Forelimb muscle (tissue), 1 donor: ENCODE results near the gene NR1D2. TPM values are rescaled to one million over a fixed set of nuclear protein-coding genes. Genes with fewer than 3 reads are reported as not detected.
A peak's percentile ranks its signal among the peaks of the same experiment; 100 is the strongest.
"Not testable (repeated sequence)": the region's sequence is repeated elsewhere in the genome, so short reads cannot be mapped to it uniquely, and the experiment has no call there.

Source experiments
- DNase-seq: peaks from one replicate; pipeline ENCODE4 v3.0.0-alpha.2; 2013; ENCODE audit warnings: low read depth
- polyA plus RNA-seq: library from polyadenylated mRNA; unstranded; fragments of 120-200 nt; gene quantifications from one replicate; pipeline ENCODE4 v1.2.1, GENCODE V29; 2013; ENCODE audit not compliant: insufficient read length

NR1D2 gene
- polyA plus RNA-seq, 1 donor = 21.7 TPM

DNA sequence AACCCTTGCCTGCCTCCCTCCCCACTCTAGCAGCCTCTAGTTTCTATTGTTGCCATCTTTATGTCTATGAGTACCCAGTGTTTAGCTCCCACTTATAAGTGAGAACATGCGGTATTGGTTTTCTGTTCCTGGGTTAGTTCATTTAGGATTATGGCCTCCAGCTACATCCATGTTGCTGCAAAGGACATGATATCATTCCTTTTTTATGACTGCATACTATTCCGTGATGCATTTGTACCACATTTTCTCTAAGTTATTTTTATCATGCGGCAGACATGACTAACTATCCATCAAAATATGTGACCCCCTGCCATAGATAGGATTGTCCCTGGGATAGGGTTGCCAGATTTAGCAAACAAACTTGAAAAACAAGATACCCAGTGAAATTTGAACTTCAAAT, 58.4 kb downstream of the NR1D2 start:
- DNase-seq = no peak

- DNase-seq = no peak
Observed at GRCh38 chr3:24004171-24004938, 59.3 kb downstream of the NR1D2 start.

DNA sequence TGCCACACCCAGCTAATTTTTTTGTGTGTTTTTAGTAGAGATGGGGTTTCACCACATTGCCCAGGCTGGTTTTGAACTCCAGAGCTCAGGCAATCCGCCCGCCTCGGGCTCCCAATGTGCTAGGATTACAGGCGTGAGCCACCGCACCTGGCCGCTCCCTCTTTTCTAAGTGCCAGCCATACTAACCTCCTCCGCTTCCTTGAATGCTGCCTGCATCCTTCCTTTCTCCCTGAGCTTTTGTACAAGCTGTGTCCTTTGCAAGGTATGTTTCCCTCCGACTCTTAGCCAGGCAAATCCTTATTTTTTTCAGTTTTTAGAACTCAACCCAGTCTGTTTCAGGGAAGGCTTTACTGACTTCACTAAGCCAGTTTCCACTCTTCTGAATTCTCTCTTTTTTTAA, 60.6 kb downstream of the NR1D2 start:
- no peak for DNase-seq

DNA sequence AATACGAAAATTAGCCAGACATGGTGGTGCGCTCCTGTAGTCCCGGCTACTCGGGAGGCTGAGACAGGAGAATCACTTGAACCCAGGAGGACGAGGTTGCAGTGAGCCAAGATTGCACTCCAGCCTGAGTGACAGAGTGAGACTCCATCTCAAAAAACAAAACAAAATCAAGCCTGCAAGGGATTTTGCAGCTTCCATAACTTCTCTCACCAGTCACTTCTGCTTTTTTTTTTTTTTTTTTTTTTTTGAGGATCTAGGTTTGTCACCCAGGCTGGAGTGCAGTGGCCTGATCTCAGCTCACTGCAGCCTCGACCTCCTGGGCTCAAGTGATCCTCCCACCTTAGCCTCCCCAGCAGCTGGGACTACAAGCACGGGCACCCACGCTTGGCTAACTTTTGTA, 65.7 kb downstream of the NR1D2 start:
- not testable (repeated sequence) for DNase-seq

DNA sequence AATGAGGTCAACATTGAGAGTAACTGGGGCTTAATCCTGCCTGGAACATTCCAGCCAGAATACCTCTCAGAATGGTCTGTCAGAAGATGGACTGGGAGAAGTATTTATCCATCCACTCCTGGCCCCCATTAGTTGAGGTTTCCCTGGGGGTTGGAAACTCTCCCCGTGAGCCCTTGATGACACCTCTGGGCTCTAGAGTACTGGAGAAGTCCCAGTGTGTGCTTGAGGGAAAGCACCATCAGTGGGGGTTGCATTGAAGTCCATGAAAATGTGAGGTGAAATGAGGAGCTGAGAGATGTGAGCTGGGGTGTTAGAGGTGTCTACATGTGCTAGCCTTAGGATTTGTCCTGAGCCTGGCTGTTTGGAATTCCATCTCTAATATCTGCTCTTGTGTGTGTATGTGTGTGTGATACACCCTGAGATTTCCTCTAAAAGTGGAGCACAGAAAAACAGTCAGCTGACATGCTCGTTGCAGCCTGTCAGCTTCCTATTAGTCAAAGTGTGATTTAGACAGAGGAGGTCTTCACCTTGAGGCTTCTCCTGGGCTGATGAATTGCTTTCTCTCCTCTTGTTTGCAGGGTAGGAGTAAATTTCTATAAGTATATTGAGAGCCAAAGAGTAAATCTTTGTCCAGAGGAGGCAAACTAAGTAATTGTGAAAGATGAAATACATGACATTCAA, 67.6 kb downstream of the NR1D2 start:
- no peak for DNase-seq

DNA sequence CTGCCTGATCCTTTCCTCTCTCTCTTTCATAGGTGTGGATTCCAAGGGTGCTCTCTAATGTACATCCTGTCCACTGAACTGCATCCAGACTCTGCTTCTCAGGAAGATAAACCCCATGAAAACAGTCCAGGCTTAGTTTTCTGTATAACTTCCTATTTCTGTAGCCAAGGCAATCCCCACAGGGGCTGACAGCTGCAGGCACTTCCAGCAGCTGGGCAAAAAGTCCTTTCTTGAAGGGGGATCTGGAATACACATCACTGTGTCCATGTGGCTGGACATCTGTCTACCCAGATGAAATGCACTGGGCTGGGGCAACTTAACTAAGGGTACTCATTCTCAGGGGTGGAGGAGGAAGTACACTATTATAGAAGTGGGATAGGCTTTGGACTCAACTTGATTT, 72.2 kb downstream of the NR1D2 start:
- peak; percentile 67 for DNase-seq

DNA sequence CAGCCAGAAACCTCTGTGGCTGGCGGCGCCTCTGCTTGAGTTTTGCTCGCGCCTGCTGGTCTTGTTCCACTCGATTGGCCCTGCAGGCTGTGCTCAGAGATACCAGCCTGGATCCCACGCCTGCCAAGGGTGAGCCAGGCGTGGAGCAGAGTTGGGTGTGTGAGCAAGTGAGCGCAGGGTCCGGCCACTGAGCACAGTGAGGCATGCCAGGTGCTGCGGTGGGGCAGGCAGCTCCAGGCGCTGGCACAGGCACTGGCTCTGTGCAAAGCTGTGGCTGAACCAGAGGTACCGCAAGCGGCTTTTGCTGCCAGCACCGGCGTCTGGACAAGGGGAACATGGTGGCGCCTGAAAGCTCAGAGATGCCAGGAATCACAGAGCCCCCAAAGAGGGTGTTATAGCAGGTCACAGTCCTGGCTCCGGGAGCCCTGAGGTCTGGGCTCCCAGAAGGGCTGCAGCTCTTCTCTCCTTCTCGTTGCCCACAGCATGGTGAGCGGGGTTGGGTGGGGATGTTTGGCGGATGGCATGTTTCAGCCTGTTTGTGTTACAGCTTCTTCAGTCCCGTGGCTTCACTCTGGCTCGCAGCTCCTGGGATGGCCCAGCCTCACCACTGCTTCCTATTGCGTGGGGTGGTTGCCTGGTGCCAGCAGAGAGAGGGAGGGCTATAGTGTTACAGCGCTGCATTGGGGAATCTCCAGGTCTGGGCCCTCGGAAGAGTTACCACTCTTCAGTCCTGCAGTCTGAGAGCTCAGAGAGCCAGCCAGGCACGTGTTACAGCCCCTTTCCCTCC, 73.9 kb downstream of the NR1D2 start:
- DNase-seq = no peak

DNA sequence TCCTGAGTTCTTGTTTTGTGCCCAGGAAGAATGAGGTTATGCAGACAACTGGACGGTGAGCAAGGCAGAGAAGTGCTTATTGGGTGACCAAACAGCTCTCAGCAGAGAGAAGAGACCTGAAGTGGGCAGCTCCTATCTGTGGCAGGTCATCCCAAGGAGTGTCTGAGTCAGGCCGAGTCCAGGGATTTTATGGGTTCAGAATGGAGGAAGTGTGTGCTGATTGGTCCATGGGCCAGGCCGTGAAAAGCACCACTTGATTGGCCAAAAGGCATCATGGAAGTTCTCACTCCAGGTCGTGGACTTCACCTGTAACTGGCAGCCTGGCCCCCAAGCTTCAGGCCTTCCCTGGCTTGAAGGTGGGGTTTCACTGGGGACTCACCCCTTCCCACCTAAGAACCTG, 74.5 kb downstream of the NR1D2 start:
- DNase-seq = no peak

GRCh38 chr3:24020036-24020691, 75.1 kb downstream of the NR1D2 start:
- DNase-seq = no peak

- DNase-seq = no peak
Observed at GRCh38 chr3:24023197-24023596, 78.1 kb downstream of the NR1D2 start.

DNA sequence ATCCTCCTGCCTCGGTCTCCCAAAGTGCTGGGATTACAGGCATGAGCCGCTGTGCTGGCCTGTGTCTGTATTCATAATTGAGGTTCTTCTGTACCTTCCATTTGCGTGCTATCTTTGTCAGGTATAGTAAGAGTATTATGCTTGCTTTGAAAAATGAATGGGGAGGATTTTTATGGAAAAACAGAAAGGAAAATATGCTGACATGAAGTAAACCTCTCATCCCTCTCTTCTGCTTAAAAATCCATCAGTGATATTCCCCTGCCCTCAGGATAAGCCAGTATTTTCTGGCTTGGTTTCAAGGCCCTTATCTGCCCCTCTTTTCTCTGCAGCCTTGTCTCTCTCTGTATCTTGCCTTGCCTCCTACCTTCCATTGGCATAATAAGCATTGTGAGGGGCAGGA, 80.7 kb downstream of the NR1D2 start:
- DNase-seq = no peak

DNA sequence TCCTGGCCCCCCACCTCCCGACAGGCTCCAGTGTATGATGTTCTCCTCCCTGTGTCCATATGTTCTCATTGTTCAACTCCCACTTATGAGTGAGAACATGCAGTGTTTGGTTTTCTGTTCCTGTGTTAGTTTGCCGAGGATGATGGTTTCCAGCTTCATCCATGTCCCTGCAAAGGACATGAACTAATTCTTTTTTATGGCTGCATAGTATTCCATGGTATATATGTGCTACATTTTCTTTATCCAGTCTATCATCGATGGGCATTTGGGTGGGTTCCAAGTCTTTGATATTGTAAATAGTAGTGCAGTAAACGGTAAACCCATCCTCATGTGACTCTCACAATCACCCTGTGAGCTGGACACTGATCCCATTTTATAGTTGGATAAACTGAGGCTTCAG, 81.6 kb downstream of the NR1D2 start:
- DNase-seq = not testable (repeated sequence)

DNA sequence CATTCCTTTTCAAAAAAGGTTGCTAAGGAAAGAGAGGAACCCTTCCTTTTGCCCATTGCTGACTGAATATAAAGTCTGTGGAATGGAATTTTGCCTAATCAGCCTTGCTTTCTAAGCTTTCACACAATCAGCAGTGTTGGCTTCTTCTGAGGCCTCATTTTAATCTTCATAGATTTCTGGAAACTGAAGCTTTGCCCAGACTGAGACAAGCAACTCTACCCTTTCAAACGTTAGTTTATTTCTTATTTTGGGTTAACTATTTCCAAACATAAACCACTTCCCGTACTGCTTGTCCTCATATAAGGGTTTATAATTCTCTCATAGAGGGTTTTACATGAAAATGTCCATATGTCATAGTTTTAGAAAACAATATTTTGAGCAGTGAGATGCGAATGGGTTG, 82.9 kb downstream of the NR1D2 start:
- no peak for DNase-seq

Other genes with a start within 250 kb of the NR1D2 start
- gene UBE2E1, start 139.3 kb upstream of the NR1D2 start, polyA plus RNA-seq = 80.3 TPM
- 13.6 TPM for gene NKIRAS1, start 28.3 kb upstream of the NR1D2 start, polyA plus RNA-seq
- gene RPL15, start 28.2 kb upstream of the NR1D2 start, polyA plus RNA-seq = 2,583 TPM